Vagina (tissue), 2 donors: Measurements from ENCODE around the gene DSCAML1.

Experiments used
- CTCF ChIP-seq, 3 experiments: fragments of 450-650 bp in 2 of 3; fragments of 200-600 bp in 1 of 3; sonication (generic) in 1 of 3; IDR thresholded peaks; one replicate each; pipeline ENCODE4 v1.5.1; 2017 to 2019; ENCODE audit warnings: antibody characterized with exemption in 3 of 3, mild to moderate bottlenecking in 2 of 3, moderate library complexity in 2 of 3
- POLR2AphosphoS5 ChIP-seq, 2 donors: sonication (generic); formaldehyde crosslinking; IDR thresholded peaks; one replicate each; pipeline ENCODE4 v1.9.0; 2017; ENCODE audit warnings: antibody characterized with exemption in 2 of 2, mild to moderate bottlenecking in 2 of 2, low read depth in 1 of 2; ENCODE audit not compliant: insufficient read depth in 1 of 2

GRCh38 chr11:117642396-117642795, 154.6 kb downstream of the DSCAML1 start:
- TF ChIP-seq CTCF (IDR thresholded peaks at IDR 0.05) (no peak), POLR2AphosphoS5 (IDR thresholded peaks at IDR 0.05; ENCODE audit: insufficient read depth in 1 of 2, low read depth in 1 of 2) (no peak)
